Stimulated activated naive CD4-positive, alpha-beta T cell (primary cell): Measurements from ENCODE around the gene CD6.
A peak's percentile ranks its signal among the peaks of the same experiment; 100 is the strongest.

Experiments used
- DNase-seq, 6 experiments: peaks; one replicate each; lab custom pipeline; 2025; lab: John Stamatoyannopoulos, UW

The CD6 gene

GRCh38 chr11:60934790-60935605, 36.5 kb upstream of the CD6 start:
- DNase-seq, result no peak

DNA sequence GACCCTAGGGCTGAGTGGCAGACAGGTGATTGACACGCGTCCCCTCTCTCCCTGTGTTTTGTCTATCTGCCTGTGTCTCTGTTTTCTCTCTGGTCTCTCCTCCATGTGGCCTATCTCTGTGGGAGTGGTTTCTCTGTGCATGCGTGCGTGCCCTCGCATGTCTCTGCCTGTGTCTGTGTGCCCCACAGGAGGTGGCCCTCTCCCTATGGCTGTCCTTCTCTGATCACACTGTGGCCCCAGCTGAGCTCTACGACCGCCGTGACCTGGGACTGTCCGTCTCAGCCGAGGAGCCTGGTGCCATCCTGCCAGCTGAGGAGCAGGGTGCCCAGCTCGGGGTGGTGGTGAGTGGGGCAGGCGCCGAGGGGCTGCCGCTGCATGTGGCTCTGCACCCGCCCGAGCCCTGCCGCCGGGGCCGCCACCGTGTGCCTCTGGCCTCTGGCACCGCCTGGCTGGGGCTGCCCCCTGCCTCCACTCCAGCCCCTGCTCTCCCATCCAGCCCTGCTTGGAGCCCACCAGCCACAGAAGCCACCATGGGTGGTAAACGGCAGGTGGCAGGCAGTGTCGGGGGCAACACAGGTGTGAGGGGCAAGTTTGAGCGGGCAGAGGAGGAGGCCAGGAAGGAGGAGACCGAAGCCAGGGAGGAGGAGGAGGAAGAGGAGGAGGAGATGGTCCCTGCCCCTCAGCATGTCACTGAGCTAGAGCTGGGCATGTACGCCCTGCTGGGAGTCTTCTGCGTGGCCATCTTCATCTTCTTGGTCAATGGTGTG, 35.6 kb upstream of the CD6 start:
- no peak for DNase-seq

DNA sequence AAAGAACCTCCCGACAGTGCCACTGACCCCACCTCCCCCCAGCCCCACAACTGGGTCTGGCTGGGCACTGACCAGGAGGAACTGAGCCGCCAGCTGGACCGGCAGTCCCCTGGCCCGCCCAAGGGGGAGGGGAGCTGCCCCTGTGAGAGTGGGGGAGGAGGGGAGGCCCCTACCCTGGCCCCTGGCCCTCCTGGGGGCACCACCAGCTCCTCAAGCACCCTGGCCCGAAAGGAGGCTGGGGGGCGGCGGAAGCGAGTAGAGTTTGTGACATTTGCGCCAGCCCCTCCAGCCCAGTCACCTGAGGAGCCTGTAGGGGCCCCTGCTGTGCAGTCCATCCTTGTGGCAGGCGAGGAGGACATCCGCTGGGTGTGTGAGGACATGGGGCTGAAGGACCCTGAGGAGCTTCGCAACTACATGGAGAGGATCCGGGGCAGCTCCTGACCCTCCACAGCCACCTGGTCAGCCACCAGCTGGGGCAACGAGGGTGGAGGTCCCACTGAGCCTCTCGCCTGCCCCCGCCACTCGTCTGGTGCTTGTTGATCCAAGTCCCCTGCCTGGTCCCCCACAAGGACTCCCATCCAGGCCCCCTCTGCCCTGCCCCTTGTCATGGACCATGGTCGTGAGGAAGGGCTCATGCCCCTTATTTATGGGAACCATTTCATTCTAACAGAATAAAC, 34.9 kb upstream of the CD6 start:
- DNase-seq, result no peak

- DNase-seq, result no peak
Measured at GRCh38 chr11:60937144-60937527, 34.3 kb upstream of the CD6 start.

DNA sequence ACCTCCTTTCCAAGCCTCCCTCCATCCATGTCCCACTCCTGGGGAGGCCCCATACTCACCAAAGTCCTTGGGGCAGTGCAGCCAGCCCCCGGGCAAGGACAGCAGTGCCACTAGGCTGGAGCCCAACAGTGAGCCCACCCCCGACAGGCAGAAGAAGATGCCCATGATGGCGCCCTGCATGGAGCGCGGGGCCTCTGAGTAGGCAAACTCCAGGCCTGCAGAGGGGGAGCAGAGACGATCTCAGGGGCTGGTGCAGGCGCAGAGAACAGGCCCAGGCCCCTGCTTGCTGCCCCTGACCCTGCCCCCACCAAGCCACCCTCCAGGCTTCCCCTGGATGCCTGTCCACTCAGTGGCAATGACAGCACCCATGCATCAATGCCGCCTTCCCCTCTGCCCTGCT, 33.7 kb upstream of the CD6 start:
- no peak for DNase-seq

GRCh38 chr11:60938500-60938899, 33.0 kb upstream of the CD6 start:
- no peak for DNase-seq

- no peak for DNase-seq
Measured at GRCh38 chr11:60939301-60939700, 32.2 kb upstream of the CD6 start.

DNA sequence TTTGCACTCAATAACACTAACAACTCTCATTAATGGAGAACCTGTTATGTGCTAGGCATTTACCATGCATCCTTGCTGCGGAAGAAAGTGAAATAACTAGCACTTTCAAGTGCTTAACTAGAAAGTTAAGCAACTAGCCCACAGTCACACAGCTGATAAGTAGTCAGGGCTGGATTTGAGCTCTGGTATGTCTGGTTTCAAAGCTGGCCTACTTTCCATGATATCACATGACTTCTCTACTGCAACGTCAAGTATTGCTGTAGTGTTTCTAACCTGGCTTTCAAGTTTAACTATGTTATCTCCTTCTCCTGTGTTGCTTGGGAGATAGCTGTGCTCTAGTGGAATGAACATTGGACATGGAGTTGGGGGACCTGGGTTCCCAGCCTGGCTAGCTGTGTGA, 31.6 kb upstream of the CD6 start:
- no peak for DNase-seq

GRCh38 chr11:60941371-60942119, 29.9 kb upstream of the CD6 start:
- no peak for DNase-seq

GRCh38 chr11:60942219-60942618, 29.3 kb upstream of the CD6 start:
- no peak for DNase-seq

- DNase-seq, result no peak
Measured at GRCh38 chr11:60942970-60943565, 28.4 kb upstream of the CD6 start.

GRCh38 chr11:60944490-60945294, 26.8 kb upstream of the CD6 start:
- DNase-seq, result no peak

GRCh38 chr11:60945295-60945667, 26.2 kb upstream of the CD6 start:
- no peak for DNase-seq

- no peak for DNase-seq
Measured at GRCh38 chr11:60946601-60947264, 24.7 kb upstream of the CD6 start.

DNA sequence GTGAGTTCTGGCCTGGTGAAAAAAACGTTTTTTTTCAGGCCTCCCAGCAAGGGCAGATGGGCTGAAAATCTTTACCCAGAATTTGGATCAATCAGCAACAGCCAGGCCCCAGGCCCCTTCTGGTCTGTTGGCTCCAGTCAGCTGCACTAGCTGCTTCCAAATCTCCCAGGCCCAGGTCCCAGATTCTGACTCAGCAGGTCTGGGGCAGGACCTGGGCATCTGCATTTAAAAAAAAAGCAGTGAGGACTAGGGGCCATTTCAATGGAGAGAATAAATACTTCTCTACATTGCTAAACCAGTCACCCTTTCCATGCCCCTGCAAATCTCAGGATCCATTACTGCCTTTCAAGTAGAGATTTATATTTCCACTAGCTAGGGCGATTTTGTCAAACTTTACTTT, 23.8 kb upstream of the CD6 start:
- DNase-seq, result no peak

GRCh38 chr11:60948250-60948649, 23.2 kb upstream of the CD6 start:
- no peak for DNase-seq

GRCh38 chr11:60950024-60950423, 21.5 kb upstream of the CD6 start:
- no peak for DNase-seq

- DNase-seq, result peak; percentile 16 to 54 (median 29)
Measured at GRCh38 chr11:60950933-60951605, 20.4 kb upstream of the CD6 start.

GRCh38 chr11:60951606-60951903, 19.9 kb upstream of the CD6 start:
- DNase-seq, result peak in 1 of 6 experiments; percentile 54
